ENCODE results near the gene OR4D11.

- TF ChIP-seq CTCF (IDR thresholded peaks at IDR 0.05; ENCODE audit: insufficient read depth, low read depth, low read length) (no peak), EZH2 (IDR thresholded peaks at IDR 0.05; ENCODE audit: insufficient read depth, low read length) (no peak)
These were observed 49.9 kb downstream of the OR4D11 start for GRCh38 chr11:59553323-59553722.
